ENCODE measurements around the gene KCNA10. TPM values are rescaled to one million over a fixed set of nuclear protein-coding genes. Genes with fewer than 3 reads are reported as not detected.

The KCNA10 gene
- total RNA-seq (2021): not detected in 3 replicates
- not detected for Bru-seq, nascent RNA
- long read RNA-seq, experiment 1: 0 reads
- long read RNA-seq, experiment 2: 0 reads
- long read RNA-seq, experiment 3: 0 reads

DNA sequence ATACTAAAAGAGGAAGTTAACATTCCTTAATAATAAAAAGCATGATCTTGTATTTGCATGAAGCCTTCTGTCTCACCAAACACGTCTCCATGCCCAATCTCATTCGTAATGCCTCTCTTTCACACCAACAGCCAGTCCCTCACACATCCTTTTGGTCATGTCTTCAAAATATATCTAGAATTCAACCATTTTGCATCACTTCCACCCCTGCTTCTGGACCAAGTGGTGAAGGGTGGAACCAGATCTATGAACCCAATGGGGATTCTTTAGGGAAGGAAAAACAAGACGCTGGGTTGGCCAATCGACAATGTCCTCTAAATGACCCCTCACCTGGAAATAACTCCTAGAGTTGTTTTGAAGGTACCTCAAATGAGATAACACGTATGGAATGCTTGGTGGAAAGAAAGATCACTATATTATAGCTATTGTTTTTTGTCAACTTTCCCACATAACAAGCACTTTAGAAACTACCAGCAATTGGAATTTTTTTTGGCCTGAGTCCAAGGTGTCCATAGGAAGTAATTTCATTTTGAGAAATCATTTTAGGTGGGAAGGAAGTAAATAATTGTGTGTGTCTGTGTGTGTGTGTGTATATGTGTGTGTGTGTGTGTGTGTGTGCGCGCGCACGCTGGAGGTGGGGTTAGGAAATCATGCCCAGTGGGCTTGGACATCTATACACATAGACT lies at the start of gene KCNA10:
Gene KCNA10 (minus strand): TSS at position 51 of the 686 bp plus-strand sequence. CDS start 388 bp downstream, outside the sequence.
- Mint-ChIP-seq H3K4me1 (peaks cover 16% of the 10 kb centered on the region), H3K9me3 (peaks cover 27% of the 10 kb centered on the region), H3K36me3 (peaks cover 12% of the 10 kb centered on the region), H3K27me3 (ENCODE audit: low read depth) (peaks cover 3% of the 10 kb centered on the region), H3K4me3 (no peak within 1 kb of the TSS), H3K27ac (no peak within 1 kb of the TSS)
- ATAC-seq: no peak
- TF ChIP-seq FOXK1 (CRISPR knock-in tag; IDR thresholded peaks at IDR 0.05): no peak
- no peak for DNase-seq (ENCODE audit: low spot score)
- ChIA-PET POLR2A (no interaction called here), CTCF (interaction anchor here (0.7 to 8.7 kb wide), 4 partner anchors 24 to 246 kb away, joined by 4 to 60 read pairs (median 10); no protein-coding TSS in a partner anchor)

DNA sequence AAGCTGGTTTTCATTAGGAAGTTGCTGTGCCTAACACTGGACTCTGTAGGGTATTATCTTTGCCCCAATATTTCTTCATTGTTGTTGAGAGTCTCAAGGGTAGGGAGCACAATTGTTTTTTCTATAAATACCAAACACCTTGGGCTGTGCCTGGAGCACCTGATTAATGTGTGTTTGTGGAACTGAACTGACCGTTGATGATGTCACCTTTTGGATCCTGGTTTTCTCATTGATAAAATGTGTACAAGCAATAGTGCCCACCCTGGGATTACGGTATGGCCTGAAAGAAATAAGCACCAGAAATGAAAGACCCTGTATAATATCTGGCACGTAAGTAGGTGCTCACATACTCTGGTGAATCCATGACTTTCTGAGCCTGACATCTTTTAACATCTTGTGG lies 47.9 kb upstream of the KCNA10 start:
- H3K9me3 Mint-ChIP-seq: no peaks in the 10 kb centered on the region
- no peaks in the 10 kb centered on the region for H3K36me3 Mint-ChIP-seq
- no peak overlapping the region for H3K4me3 Mint-ChIP-seq
- peaks cover 28% of the 10 kb centered on the region for H3K27me3 Mint-ChIP-seq (ENCODE audit: low read depth)
- CTCF ChIA-PET: no interaction called here
- ATAC-seq (no peak), DNase-seq (ENCODE audit: low spot score) (no peak)
- POLR2A ChIA-PET: no interaction called here
- no peak for TF ChIP-seq ZNF121 (CRISPR knock-in tag; IDR thresholded peaks at IDR 0.05)
- H3K27ac Mint-ChIP-seq: no peak overlapping the region
- peaks cover 16% of the 10 kb centered on the region for H3K4me1 Mint-ChIP-seq

GRCh38 chr1:110565565-110565964 lies 46.6 kb upstream of the KCNA10 start:
- TF ChIP-seq, protein P1, sequence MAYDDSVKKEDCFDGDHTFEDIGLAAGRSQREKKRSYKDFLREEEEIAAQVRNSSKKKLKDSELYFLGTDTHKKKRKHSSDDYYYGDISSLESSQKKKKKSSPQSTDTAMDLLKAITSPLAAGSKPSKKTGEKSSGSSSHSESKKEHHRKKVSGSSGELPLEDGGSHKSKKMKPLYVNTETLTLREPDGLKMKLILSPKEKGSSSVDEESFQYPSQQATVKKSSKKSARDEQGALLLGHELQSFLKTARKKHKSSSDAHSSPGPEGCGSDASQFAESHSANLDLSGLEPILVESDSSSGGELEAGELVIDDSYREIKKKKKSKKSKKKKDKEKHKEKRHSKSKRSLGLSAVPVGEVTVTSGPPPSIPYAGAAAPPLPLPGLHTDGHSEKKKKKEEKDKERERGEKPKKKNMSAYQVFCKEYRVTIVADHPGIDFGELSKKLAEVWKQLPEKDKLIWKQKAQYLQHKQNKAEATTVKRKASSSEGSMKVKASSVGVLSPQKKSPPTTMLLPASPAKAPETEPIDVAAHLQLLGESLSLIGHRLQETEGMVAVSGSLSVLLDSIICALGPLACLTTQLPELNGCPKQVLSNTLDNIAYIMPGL (CRISPR knock-in tag; IDR thresholded peaks at IDR 0.05): no peak
- TF ChIP-seq, protein P2, sequence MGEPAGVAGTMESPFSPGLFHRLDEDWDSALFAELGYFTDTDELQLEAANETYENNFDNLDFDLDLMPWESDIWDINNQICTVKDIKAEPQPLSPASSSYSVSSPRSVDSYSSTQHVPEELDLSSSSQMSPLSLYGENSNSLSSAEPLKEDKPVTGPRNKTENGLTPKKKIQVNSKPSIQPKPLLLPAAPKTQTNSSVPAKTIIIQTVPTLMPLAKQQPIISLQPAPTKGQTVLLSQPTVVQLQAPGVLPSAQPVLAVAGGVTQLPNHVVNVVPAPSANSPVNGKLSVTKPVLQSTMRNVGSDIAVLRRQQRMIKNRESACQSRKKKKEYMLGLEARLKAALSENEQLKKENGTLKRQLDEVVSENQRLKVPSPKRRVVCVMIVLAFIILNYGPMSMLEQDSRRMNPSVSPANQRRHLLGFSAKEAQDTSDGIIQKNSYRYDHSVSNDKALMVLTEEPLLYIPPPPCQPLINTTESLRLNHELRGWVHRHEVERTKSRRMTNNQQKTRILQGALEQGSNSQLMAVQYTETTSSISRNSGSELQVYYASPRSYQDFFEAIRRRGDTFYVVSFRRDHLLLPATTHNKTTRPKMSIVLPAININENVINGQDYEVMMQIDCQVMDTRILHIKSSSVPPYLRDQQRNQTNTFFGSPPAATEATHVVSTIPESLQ (CRISPR knock-in tag; IDR thresholded peaks at IDR 0.05): no peak
- TF ChIP-seq TEAD1 (CRISPR knock-in tag; IDR thresholded peaks at IDR 0.05) (no peak), CBFB (CRISPR knock-in tag; IDR thresholded peaks at IDR 0.05; ENCODE audit: low read depth) (no peak), CREM (CRISPR knock-in tag; IDR thresholded peaks at IDR 0.05) (no peak), PRRX2 (CRISPR knock-in tag; IDR thresholded peaks at IDR 0.05) (no peak), ZNF416 (CRISPR knock-in tag; IDR thresholded peaks at IDR 0.05) (no peak), KAT7 (CRISPR knock-in tag; IDR thresholded peaks at IDR 0.05; ENCODE audit: borderline replicate concordance) (no peak), OVOL2 (CRISPR knock-in tag; IDR thresholded peaks at IDR 0.05; ENCODE audit: borderline replicate concordance) (no peak), ZNF671 (CRISPR knock-in tag; IDR thresholded peaks at IDR 0.05) (no peak), CTCF (IDR thresholded peaks at IDR 0.05) (no peak), ATF3 (CRISPR knock-in tag; conservative IDR thresholded peaks at IDR 0.05) (no peak), FOXP1 (CRISPR knock-in tag; IDR thresholded peaks at IDR 0.05; ENCODE audit: borderline replicate concordance) (no peak)
- POLR2A ChIA-PET: interaction anchor here (0.7 kb wide), 1 partner anchor 37 kb away, joined by 4 read pairs; no protein-coding TSS in a partner anchor
- CTCF ChIA-PET: interaction anchor here (1.0 to 3.0 kb wide), 4 partner anchors 10 to 200 kb away, joined by 3 to 12 read pairs (median 5); no protein-coding TSS in a partner anchor
- no peaks in the 10 kb centered on the region for H3K9me3 Mint-ChIP-seq
- H3K4me1 Mint-ChIP-seq: peaks cover 10% of the 10 kb centered on the region
- DNase-seq (ENCODE audit: low spot score): no peak
- peaks cover 21% of the 10 kb centered on the region for H3K27me3 Mint-ChIP-seq (ENCODE audit: low read depth)
- ATAC-seq: peak; percentile 67
- no peak overlapping the region for H3K27ac Mint-ChIP-seq
- no peak overlapping the region for H3K4me3 Mint-ChIP-seq
- H3K36me3 Mint-ChIP-seq: no peaks in the 10 kb centered on the region

All from WTC11 (cell line).